Lower leg skin (tissue), 4 donors: ENCODE measurements around the gene HNRNPC. TPM values are rescaled to one million over a fixed set of nuclear protein-coding genes. Genes with fewer than 3 reads are reported as not detected.

ENCODE experiments used
- DNase-seq, 2 donors: peaks; one replicate each; pipeline ENCODE4 v3.0.0-alpha.2; 2019; ENCODE audit warnings: low spot score in 2 of 2
- H3K4me3 ChIP-seq: fragments of 200-600 bp; sonication (generic); 2 replicates; pipeline ENCODE4 v1.5.1; 2017; ENCODE audit warnings: mild to moderate bottlenecking, low read depth; ENCODE audit not compliant: poor library complexity, severe bottlenecking
- CTCF ChIP-seq, 3 donors: fragments of 450-650 bp; IDR thresholded peaks; one replicate each; pipeline ENCODE4 v1.5.1; 2016; ENCODE audit warnings: antibody characterized with exemption in 3 of 3, mild to moderate bottlenecking in 3 of 3, moderate library complexity in 2 of 3
- POLR2A ChIP-seq, 2 donors: fragments of 450-650 bp; IDR thresholded peaks; one replicate each; pipeline ENCODE4 v1.6.1; 2016 to 2017; ENCODE audit warnings: antibody characterized with exemption in 2 of 2, mild to moderate bottlenecking in 1 of 2, moderate library complexity in 1 of 2
- WGBS, 2 donors: methylation state at CpG; one replicate each; pipeline ENCODE4 v1.1.5; 2018; 5-methylcytosine and 5-hydroxymethylcytosine counted together
- intact Hi-C: fragments of 100-400 bp; cut with DNase I; formaldehyde crosslinking; loops from one replicate; pipeline ENCODE4 v1.15.0; 2023; ENCODE audit warnings: low total_unique reads
- total RNA-seq, 4 donors: library from RNA; depleted of rRNA; stranded (reverse); fragments of >200 nt; gene quantifications; one replicate each; pipeline ENCODE4 v1.1.0, GENCODE V29; 2016

The HNRNPC gene
- total RNA-seq, 4 donors from 2014 or later: 312 to 425 (median 376) TPM

GRCh38 chr14:21245813-21246212 lies 23.4 kb downstream of the HNRNPC start:
- DNase-seq: no peak
- TF ChIP-seq CTCF (IDR thresholded peaks at IDR 0.05) (no peak), POLR2A (IDR thresholded peaks at IDR 0.05) (no peak)
- 84 to 86% methylated on average over 7 of the region's 7 CpGs for WGBS, 2 donors
- no peak overlapping the region for H3K4me3 ChIP-seq
- intact Hi-C loops: no loop called here

DNA sequence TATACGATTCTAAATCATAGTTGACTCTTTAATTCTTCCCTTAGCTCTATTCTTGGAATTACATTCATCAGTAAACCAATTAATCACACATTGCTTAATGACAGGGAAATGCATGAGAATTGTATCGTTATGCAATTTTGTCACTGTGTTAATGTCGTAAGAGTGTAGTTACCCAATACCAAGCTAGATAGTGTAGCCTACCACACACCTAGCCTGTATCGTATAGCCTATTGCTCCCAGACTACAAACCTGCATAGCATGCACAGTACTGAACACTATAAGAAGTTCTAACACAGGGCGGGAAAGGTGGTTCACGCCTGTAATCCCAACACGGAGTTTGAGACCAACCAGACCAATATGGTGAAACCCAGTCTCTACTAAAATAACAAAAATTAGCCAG lies 24.7 kb downstream of the HNRNPC start:
- intact Hi-C loops: no loop called here
- 68 to 81% methylated on average over 7 of the region's 7 CpGs for WGBS, 2 donors
- no peak for DNase-seq
- no peak overlapping the region for H3K4me3 ChIP-seq
- TF ChIP-seq CTCF (IDR thresholded peaks at IDR 0.05): no peak
- TF ChIP-seq POLR2A (IDR thresholded peaks at IDR 0.05): no peak

DNA sequence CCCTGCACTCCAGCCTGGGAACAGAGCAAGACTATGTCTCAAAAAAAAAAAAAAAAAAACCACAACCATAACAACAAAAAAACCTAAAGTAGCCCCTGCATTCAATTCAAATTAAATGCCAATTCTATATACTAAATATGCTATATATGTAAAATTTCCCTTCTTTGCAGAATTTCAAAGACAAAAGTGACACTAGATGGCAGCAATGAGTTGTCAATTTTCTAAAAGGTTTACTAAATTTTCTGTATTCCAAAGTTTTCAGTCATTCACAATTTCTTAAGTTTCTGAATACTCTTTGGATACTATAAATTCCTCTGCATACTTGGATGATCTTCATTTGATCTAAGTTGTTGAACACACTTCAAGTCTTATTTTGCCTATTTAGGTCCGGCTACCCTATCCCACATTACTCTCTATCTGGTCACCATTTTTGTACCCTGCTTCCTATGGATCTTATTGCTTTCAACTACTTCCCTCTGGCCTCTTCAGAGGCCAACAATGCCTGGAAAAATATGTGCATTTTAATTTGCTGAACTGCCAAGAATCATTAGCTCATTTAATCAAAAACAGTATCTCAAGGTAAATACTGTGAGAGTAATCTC lies 27.9 kb downstream of the HNRNPC start:
- WGBS, 2 donors: 74 to 89% methylated on average over 1 of the region's 1 CpG
- no peak for TF ChIP-seq CTCF (IDR thresholded peaks at IDR 0.05)
- TF ChIP-seq POLR2A (IDR thresholded peaks at IDR 0.05): no peak
- intact Hi-C loops: no loop called here
- no peak overlapping the region for H3K4me3 ChIP-seq
- no peak for DNase-seq

DNA sequence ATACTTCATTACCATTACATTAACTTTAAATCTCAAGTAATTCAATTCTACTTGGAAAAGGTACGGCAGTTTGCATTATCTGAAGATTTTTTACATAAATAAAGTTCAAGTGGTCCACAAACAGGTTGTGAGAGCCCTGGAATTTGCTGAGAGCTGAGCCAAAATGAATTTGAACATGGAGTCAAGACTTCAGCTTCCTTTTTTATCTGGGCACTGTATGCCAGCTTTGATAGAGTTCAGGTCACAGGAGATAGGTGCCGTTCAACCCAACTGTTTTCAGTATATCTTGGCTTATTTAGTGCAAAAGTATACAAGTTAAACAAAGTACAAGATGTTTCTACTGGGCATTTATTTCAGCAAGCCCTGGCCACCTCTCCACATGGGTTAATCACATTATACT lies 28.8 kb downstream of the HNRNPC start:
- TF ChIP-seq CTCF (IDR thresholded peaks at IDR 0.05) (no peak), POLR2A (IDR thresholded peaks at IDR 0.05) (no peak)
- WGBS, 2 donors: 80% methylated on average over 2 of the region's 2 CpGs
- intact Hi-C loops: no loop called here
- DNase-seq: no peak
- no peak overlapping the region for H3K4me3 ChIP-seq

GRCh38 chr14:21238823-21239518 lies 30.3 kb downstream of the HNRNPC start:
- 94 to 97% methylated on average over 11 of the region's 11 CpGs for WGBS, 2 donors

More at GRCh38 chr14:21238823-21239518, 30.3 kb downstream of the HNRNPC start:
- no peak for DNase-seq
- intact Hi-C loops: no loop called here
- no peak overlapping the region for H3K4me3 ChIP-seq
- TF ChIP-seq CTCF (IDR thresholded peaks at IDR 0.05) (no peak), POLR2A (IDR thresholded peaks at IDR 0.05) (no peak)
